GM21737 (cell line): Measurements from ENCODE around the gene MARCKS.

ENCODE experiments used
- ATAC-seq: cut with Tn5 transposase; IDR thresholded peaks from one replicate; pipeline ENCODE4 v1.9.1; 2021; ENCODE audit warnings: mild to moderate bottlenecking, moderate library complexity; ENCODE audit not compliant: unreplicated experiment

Gene MARCKS

DNA sequence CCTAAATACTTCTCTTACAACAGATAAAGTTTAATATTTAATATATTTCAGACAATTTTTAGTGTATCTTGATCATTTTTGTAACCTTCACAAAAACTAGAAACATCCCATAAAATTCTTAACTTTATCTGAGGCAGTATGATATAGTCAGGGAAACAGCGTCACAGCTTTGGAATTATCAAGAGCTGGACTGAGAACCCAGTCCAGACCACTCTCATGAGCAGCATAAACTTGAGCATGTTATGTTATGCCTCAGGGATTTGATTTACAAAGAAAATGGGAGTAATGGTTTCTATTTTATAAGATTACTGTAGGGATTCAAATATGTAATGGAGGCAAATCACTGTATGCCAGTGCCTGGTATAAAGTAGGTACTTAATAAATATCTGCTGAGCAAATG is 8.3 kb upstream of the MARCKS start:
- ATAC-seq: no peak

DNA sequence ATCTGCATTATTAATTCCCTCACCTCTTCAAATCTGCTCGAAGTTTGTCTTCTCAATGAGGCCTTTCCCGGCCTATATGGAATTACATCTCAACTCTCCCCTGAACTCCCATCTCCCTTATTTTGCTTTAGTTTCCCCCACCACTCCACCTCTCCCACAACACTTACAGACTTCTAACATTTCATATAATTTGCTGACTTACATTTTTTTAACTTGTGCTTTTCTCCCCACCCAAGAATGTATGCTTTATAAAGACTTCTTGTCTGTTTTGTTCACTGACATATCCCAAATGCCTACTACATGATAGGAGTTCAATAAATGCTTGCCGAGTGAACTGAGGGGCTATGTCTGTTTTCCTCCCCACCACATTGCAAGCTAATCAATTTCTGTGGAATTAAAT is 3.9 kb upstream of the MARCKS start:
- no peak for ATAC-seq

DNA sequence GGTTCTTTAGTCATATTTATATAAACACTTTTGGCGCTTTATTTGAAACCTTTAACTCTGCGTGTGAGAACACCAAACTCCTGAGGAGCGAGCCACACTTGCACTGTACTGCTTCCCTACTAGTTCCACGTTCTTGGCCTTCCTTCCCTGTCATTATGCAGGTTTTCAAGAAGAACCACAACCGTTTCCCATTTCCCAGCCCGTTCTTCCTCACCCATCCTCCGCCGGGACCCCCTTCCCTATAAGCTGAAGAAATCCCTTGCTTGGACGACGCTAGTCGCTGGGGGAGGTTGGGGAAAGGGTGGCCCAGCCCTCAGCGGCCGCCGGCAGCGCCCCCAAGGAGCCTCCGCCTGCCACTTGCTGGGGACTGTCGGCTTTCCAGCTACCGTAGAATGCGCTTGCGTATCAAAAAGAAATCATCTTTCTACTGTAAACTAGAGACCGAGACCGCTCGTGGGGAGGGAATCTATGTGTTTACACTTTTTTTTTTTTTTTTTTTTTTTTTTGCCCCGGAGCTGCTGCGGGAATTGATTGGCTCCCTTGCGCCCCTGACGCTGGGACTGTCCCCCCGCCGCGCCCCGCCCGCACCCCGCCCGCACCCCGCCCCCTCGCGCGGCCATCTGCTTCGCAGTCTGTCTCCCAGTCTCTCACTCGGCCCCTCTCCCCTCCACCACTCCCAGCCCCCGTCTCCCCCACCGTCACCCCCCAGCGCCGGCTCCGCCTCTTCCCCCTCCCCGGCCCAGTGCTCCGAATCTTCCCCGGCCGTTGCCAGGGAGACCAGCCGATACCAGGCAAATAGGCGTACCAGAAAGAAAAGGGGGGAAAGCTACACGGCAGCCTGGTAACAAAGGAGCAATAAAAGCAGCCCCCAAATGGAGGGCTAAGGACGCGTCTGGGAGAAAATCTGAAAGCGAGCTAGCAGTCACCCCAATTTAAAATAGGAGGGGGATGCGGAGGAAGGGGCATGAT is 2.3 kb upstream of the MARCKS start:
- peak; percentile 12 for ATAC-seq

DNA sequence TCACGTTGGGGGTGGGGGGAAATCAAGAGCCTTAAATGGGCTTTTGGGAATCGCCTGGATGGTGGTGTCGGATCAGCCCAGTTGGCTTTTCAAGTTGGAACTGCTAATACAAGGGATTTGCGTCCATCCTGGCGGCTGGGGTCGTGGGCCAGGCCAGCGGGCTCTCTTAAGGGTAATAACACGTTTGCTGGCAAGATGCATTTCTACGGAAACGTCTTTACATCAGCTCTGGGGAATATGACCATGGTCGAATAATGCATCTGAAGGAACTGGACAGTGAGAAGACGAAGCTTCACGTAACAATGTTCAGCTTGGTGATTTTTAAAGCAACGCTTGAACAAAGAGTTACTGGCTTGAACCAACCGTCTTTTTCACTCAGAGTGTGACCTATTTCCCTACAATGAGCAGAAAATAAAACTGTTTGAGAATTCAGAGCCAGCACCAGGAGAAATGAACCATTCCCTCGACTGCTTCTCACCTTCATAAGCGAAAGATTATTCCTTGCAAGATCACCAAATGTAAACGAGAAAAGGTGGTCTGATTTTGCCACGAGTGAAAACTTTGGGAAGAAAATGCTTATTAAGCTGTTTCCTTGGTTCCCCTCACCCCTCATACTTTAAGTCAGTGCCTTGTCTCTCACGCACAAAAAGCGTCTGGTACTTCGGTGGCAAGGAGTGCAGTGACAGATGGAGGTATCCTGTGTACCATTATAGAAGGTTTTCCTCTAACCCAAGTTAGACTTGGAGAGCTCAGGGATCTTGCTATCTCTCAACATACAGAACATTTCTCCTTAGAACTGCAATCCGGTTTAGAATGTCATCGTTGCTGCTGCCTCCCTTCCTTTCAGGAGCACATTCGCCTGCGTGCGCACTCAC is 1.4 kb upstream of the MARCKS start:
- ATAC-seq: no peak

DNA sequence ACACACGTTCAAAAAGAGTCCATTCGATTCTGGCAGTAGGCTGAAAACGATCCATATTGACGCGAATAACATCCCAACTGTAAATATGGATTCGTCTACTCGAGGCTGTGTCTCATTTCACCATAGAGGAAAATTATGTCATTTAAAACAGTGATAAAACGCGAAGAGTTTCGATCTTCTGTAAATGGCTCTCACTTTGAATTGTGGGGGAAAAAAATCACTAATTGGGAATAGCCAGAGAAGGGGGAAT is 845 bp upstream of the MARCKS start:
- no peak for ATAC-seq

DNA sequence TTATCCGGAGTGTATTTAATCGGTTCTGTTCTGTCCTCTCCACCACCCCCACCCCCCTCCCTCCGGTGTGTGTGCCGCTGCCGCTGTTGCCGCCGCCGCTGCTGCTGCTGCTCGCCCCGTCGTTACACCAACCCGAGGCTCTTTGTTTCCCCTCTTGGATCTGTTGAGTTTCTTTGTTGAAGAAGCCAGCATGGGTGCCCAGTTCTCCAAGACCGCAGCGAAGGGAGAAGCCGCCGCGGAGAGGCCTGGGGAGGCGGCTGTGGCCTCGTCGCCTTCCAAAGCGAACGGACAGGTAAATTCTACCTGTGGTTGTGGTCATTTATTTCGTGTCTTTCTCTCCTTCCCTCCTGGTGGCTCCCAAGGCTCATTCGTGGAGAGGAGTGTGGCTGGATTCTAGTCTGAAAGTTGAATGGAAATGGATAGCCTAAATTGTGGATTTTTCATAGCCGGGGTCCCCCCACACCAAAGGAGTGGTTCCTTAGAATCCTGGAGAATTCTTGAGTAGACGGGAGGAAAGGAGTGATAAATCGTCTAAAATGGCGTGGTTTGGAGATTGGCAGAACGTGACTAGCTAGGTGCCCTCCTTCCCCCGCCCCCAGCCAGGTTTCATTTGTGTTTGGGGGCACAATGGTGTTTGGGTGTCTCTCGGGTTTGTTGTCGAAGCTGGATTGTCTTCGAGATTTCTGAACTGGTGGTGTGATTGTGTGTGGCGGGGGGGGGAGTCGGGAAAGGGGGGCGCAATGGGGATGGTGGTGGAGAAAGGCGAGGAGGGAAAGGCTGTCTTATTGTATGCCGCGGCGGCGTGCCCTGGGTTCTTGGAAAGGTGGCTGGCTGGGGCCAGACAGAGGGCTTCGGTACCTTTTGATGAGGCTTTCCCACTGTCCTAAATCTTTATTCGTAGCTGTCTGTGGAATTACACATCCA is 673 bp downstream of the MARCKS start:
- ATAC-seq: no peak

DNA sequence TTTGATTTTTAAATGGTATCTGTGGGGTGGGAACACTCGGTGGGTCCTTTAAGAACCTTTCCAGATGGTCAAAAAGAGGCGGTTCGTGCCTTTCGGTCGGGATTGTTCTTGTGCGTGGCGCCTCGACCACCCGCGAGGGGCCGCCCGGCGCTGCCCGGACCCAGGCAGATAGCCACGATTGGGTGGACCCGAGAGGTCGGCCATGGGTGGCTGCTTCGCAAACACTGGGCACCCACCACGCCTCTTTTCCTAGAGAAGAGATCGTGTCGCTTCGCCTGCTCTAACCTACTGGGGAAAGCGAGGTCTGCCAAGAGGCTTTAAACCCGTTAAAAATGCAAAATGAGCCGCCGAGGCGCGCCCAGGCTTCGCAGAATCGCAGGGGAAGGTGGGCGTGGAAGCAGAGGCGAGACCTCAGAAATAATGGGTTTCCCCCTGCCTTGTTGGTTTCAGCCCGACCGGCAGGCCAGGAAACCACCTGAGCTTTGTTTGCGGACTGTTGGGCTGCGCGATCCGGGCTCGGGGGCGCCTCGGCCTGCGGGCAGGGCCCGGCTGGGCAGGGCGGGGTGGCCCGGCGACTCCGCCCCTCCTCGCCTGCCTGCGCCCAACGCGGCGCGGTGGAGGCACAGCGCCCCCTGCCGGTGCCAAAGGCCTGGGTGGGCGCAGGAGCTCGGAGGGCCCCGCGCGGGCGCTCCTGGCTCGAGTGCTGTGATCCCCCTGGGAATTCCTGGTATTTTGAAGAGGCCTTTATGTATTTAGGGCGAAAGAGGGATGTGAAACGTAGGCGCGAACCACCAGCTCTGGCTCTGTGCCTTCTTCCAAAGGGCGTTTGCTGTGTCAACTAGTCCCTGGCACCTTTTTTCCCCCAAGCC is 1.6 kb downstream of the MARCKS start:
- peak; percentile 80 for ATAC-seq

DNA sequence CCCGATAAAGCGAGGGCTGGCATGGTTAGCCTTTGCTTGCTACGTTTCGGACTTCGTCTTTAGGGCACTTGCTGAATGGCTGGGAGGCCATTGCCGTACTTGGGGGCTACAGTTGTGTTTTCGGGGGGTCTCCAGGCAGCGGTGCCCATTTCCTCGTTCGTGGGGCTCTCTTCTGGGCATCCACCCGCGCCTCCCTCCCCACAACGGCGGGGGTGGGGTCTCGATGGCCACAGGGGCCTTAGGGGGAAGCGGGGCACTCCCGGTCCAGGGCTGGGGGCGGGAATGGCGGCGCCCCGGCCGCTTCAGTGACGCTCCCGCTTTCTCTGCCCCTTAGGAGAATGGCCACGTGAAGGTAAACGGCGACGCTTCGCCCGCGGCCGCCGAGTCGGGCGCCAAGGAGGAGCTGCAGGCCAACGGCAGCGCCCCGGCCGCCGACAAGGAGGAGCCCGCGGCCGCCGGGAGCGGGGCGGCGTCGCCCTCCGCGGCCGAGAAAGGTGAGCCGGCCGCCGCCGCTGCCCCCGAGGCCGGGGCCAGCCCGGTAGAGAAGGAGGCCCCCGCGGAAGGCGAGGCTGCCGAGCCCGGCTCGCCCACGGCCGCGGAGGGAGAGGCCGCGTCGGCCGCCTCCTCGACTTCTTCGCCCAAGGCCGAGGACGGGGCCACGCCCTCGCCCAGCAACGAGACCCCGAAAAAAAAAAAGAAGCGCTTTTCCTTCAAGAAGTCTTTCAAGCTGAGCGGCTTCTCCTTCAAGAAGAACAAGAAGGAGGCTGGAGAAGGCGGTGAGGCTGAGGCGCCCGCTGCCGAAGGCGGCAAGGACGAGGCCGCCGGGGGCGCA is 2.4 kb downstream of the MARCKS start:
- no peak for ATAC-seq

DNA sequence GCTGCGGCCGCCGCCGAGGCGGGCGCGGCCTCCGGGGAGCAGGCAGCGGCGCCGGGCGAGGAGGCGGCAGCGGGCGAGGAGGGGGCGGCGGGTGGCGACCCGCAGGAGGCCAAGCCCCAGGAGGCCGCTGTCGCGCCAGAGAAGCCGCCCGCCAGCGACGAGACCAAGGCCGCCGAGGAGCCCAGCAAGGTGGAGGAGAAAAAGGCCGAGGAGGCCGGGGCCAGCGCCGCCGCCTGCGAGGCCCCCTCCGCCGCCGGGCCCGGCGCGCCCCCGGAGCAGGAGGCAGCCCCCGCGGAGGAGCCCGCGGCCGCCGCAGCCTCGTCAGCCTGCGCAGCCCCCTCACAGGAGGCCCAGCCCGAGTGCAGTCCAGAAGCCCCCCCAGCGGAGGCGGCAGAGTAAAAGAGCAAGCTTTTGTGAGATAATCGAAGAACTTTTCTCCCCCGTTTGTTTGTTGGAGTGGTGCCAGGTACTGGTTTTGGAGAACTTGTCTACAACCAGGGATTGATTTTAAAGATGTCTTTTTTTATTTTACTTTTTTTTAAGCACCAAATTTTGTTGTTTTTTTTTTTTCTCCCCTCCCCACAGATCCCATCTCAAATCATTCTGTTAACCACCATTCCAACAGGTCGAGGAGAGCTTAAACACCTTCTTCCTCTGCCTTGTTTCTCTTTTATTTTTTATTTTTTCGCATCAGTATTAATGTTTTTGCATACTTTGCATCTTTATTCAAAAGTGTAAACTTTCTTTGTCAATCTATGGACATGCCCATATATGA is 3.2 kb downstream of the MARCKS start:
- ATAC-seq: no peak

DNA sequence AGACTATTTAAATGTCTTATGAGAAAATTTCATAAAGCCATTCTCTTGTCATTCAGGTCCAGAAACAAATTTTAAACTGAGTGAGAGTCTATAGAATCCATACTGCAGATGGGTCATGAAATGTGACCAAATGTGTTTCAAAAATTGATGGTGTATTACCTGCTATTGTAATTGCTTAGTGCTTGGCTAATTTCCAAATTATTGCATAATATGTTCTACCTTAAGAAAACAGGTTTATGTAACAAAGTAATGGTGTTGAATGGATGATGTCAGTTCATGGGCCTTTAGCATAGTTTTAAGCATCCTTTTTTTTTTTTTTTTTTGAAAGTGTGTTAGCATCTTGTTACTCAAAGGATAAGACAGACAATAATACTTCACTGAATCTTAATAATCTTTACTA is 5.0 kb downstream of the MARCKS start:
- no peak for ATAC-seq

DNA sequence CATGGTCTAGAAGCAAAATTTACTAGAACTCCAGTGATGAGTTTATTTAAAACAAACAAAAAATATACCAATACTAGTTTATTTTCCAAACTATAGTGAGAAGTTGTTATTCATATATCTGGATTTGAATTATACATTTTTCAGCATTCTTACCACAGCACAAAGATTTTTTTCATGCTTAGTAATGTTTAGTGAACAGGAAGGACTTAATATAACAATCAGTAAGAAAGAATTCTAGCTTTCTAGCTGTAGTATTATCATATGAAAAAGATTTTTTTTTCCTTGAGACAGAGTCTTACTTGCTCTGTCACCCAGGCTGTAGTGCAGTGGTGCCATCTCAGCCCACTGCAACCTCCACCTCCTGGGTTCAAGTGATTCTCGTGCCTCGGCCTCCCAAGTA is 13.8 kb downstream of the MARCKS start:
- ATAC-seq: no peak

DNA sequence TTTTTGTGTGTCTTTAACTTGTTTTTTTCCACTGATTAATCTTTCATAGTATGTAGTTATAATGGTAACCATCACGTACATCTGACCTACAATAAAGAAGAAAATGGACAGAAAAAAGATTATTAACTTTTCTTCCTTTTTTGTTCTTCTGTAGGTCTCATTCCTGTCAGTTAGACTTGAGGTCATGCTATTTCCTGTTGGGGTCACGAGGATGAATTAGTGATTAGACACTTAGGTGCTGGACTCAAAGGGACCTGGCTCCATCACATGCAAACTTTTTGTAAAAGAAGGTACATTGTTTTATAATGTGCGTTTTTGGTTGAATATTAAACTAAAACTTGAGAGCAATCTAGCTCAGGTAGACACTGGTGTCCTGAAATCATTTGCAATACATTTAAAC is 14.8 kb downstream of the MARCKS start:
- no peak for ATAC-seq

DNA sequence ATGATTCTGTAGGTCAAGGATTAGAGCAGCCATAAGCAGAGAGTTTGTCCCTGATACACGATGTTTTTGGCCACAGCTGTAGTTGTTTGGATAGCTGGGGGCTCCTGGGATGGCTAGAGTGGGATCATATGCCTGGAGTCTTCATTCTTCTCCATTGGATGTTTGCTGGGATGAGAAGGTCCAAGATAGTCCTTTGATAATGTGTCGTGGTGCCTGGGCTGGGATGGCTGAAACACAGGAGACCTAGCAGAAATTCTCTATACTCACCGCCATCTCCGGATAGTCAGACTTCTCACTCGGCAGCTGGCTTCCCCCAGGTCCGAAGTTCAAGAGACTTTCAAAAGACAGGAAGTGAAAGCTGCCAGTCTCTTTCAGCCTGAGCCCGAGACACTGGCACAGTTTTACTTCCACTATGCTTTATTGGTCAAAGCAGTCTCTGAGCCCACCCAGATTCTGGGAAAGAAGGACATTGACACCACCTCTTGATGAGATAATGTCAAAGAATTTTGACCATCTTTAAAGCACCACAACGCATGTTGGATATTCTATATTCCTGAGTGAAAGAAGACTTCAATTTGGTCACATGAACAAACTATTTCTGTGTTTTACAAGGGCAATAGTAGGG is 16.0 kb downstream of the MARCKS start:
- ATAC-seq: peak; percentile 85

DNA sequence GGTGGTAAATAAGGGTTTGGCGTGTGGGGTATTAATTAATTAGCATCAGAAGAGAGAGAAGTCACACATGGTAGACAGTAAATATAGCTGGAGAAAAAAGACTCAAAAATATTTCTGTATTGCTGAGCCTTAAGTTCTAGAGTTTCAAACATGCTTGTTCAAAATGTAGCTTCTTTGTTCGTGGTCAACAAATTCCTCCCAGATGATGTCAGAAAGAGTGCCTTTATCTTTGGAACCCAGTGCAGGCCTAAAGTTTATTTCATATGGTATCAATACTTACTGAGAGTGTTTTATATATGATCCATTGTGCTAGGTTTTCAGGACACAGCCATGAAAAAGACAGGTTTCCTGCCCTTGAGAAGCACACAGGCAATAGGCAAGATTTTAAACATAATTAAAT is 18.3 kb downstream of the MARCKS start:
- ATAC-seq: no peak

DNA sequence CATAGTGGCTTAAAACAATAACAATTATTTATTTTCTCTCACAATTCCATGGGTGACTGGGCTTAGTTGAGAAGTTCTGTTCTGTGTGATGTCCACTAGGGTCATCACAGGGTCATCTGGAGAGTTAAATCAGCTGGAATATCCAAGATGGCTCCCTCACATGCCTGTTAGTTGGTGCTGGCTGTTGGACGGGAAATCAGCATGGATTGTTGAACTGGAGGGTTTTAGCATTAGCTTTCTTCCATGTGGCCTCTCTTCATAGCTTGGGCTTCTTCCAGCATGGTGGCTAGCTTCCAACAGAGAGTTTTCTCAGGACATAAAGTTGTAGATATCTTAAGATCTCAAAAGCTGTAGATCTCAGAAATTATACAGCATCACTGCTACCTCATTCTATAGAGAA is 19.6 kb downstream of the MARCKS start:
- no peak for ATAC-seq

DNA sequence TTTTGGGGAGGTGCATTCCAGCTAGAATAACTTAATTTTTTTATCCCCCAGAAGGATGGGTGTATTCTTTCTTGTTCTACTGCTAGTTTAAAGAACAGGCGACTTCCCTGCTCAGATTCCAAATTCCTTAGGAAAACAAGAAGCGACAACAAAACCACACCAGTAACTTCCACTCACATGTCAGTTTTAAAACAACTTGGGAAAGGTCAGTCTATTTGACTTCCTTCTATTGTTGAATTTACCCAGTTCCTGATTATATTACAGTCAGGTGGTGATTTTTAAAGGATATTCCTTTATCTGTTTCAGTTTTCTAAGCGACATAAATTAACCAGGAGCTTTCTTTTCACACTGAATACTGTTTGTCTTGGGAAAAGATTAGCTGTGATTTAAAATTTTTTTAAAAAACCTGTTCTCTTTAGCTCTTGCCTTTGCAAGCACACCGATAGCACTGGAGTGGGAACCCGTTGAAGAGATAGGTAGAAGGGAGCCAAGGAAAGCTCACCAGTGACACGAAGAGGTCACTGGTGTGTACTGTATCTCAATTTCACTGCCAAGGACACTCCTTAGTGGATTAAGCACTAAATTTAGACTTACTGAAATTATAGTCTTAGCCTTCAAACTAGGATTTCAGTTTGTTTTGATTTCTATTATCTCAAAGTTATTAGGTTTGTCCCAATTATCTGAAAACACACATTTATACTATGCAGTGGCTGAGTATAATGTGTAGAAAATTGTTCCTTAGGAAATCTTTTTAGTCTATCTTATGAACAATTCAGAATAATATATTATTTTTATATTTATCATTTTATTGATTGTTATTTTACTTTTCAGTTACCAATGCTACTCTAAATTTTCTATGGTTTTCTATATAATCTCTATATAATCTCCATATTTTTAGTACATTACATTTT is 22.3 kb downstream of the MARCKS start:
- ATAC-seq: peak; percentile 97

DNA sequence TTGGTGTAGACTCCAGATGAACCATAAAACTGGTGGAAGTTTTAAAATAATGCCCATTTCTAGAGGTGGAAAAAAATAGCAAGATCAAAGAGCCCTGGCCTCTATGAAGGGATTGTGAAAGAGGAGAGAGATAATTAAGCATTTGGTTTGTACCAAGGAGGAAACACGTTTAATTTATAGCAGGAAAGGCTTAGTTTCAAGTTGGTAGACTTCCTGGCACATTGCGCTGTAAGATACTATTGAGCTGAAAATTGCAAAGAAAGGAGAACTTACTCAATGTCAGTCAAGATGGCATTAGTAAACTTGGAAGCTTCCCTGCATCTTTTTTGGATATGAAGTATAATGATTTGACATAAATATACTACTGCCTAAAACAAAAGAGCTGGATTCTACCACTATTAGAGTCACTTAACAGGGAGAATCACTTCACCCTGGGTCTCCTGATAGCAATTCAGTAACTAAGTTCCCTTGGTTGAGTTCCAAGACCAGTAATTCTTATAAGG is 24.4 kb downstream of the MARCKS start:
- ATAC-seq: no peak
